ENCODE data around the gene SIRPA. TPM values are rescaled to one million over a fixed set of nuclear protein-coding genes. Genes with fewer than 3 reads are reported as not detected.

Gene SIRPA
- total RNA-seq, 1 experiment from 2014 or later = 12.8 TPM

GRCh38 chr20:1938464-1939269 lies 43.5 kb downstream of the SIRPA start:
- intact Hi-C loops (cut with micrococcal nuclease) = no loop called here
- no peak overlapping the region for H3K4me2 ChIP-seq (ENCODE audit: low read length)
- ChIA-PET POLR2A (ENCODE audit: unreplicated experiment) (no interaction called here), CTCF (interaction anchor here (0.5 kb wide), 1 partner anchor 284 kb away, joined by 3 read pairs; no protein-coding TSS in a partner anchor)
- H3F3A ChIP-seq (ENCODE audit: low read length, unreplicated experiment) = no peaks in the 10 kb centered on the region
- no peaks in the 10 kb centered on the region for H4K20me1 ChIP-seq (ENCODE audit: low read length)
- H3K36me3 ChIP-seq (ENCODE audit: low read depth, low read length) = no peaks in the 10 kb centered on the region
- no peaks in the 10 kb centered on the region for H3K9me2 ChIP-seq (replicated peaks; ENCODE audit: low read length)
- no peak for TF ChIP-seq EZH2phosphoT487 (IDR thresholded peaks at IDR 0.05; ENCODE audit: borderline replicate concordance, low read length)
- no peak for TF ChIP-seq EZH2 (IDR thresholded peaks at IDR 0.05; ENCODE audit: low read length, unreplicated experiment)
- TF ChIP-seq, protein P1, sequence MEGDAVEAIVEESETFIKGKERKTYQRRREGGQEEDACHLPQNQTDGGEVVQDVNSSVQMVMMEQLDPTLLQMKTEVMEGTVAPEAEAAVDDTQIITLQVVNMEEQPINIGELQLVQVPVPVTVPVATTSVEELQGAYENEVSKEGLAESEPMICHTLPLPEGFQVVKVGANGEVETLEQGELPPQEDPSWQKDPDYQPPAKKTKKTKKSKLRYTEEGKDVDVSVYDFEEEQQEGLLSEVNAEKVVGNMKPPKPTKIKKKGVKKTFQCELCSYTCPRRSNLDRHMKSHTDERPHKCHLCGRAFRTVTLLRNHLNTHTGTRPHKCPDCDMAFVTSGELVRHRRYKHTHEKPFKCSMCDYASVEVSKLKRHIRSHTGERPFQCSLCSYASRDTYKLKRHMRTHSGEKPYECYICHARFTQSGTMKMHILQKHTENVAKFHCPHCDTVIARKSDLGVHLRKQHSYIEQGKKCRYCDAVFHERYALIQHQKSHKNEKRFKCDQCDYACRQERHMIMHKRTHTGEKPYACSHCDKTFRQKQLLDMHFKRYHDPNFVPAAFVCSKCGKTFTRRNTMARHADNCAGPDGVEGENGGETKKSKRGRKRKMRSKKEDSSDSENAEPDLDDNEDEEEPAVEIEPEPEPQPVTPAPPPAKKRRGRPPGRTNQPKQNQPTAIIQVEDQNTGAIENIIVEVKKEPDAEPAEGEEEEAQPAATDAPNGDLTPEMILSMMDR (conservative IDR thresholded peaks at IDR 0.05; ENCODE audit: low read depth, low read length) = no peak
- DNase-seq (no peak), ATAC-seq (no peak)
- H3K9me3 ChIP-seq (ENCODE audit: low read length) = no peaks in the 10 kb centered on the region
- no TSS peak for BruUV-seq (replicated peaks)
- H3K9ac ChIP-seq (ENCODE audit: low read length) = no peak overlapping the region
- H3K4me1 ChIP-seq (ENCODE audit: insufficient read depth, low read length) = no peaks in the 10 kb centered on the region
- no peak overlapping the region for H3K4me3 ChIP-seq (ENCODE audit: low read length)
- H2AFZ ChIP-seq (ENCODE audit: low read length) = no peak overlapping the region
- no peak overlapping the region for H3K27ac ChIP-seq (ENCODE audit: low read length)
- no peaks in the 10 kb centered on the region for H3K27me3 ChIP-seq (ENCODE audit: low read length)
- H3K79me2 ChIP-seq (ENCODE audit: low read length) = no peaks in the 10 kb centered on the region

DNA sequence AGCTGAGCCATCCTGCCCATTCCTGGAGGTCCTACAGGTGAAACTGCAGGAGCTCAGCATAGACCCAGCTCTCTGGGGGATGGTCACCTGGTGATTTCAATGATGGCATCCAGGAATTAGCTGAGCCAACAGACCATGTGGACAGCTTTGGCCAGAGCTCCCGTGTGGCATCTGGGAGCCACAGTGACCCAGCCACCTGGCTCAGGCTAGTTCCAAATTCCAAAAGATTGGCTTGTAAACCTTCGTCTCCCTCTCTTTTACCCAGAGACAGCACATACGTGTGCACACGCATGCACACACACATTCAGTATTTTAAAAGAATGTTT lies 44.0 kb downstream of the SIRPA start:
- no peak overlapping the region for H2AFZ ChIP-seq (ENCODE audit: low read length)
- CTCF ChIA-PET = interaction anchor here (0.5 kb wide), 1 partner anchor 284 kb away, joined by 3 read pairs; no protein-coding TSS in a partner anchor
- H3K4me3 ChIP-seq (ENCODE audit: low read length) = no peak overlapping the region
- H4K20me1 ChIP-seq (ENCODE audit: low read length) = no peaks in the 10 kb centered on the region
- POLR2A ChIA-PET (ENCODE audit: unreplicated experiment) = no interaction called here
- H3K27me3 ChIP-seq (ENCODE audit: low read length) = 0 out of 2 replicates have a peak, but pooled peaks cover 3% of the 10 kb centered on the region
- H3K9ac ChIP-seq (ENCODE audit: low read length) = no peak overlapping the region
- no peaks in the 10 kb centered on the region for H3K36me3 ChIP-seq (ENCODE audit: low read depth, low read length)
- H3K4me1 ChIP-seq (ENCODE audit: insufficient read depth, low read length) = no peaks in the 10 kb centered on the region
- no peaks in the 10 kb centered on the region for H3F3A ChIP-seq (ENCODE audit: low read length, unreplicated experiment)
- TF ChIP-seq, protein P1 (conservative IDR thresholded peaks at IDR 0.05; ENCODE audit: low read depth, low read length) = no peak
- no peak for TF ChIP-seq EZH2 (IDR thresholded peaks at IDR 0.05; ENCODE audit: low read length, unreplicated experiment)
- TF ChIP-seq EZH2phosphoT487 (IDR thresholded peaks at IDR 0.05; ENCODE audit: borderline replicate concordance, low read length) = no peak
- H3K4me2 ChIP-seq (ENCODE audit: low read length) = no peak overlapping the region
- DNase-seq (no peak), ATAC-seq (no peak)
- H3K79me2 ChIP-seq (ENCODE audit: low read length) = no peaks in the 10 kb centered on the region
- no peaks in the 10 kb centered on the region for H3K9me2 ChIP-seq (replicated peaks; ENCODE audit: low read length)
- H3K27ac ChIP-seq (ENCODE audit: low read length) = no peak overlapping the region
- BruUV-seq (replicated peaks) = no TSS peak
- no peaks in the 10 kb centered on the region for H3K9me3 ChIP-seq (ENCODE audit: low read length)
- intact Hi-C loops (cut with micrococcal nuclease) = no loop called here

GRCh38 chr20:1940581-1940980 lies 45.4 kb downstream of the SIRPA start:
- TF ChIP-seq, protein P1 (conservative IDR thresholded peaks at IDR 0.05; ENCODE audit: low read depth, low read length) = no peak
- no peak for TF ChIP-seq EZH2 (IDR thresholded peaks at IDR 0.05; ENCODE audit: low read length, unreplicated experiment)
- no peak for TF ChIP-seq EZH2phosphoT487 (IDR thresholded peaks at IDR 0.05; ENCODE audit: borderline replicate concordance, low read length)
- Histone ChIP-seq H3K4me3 (ENCODE audit: low read length) (no peak overlapping the region), H4K20me1 (ENCODE audit: low read length) (no peaks in the 10 kb centered on the region), H3K27ac (ENCODE audit: low read length) (no peak overlapping the region), H3F3A (ENCODE audit: low read length, unreplicated experiment) (no peaks in the 10 kb centered on the region), H2AFZ (ENCODE audit: low read length) (no peak overlapping the region), H3K36me3 (ENCODE audit: low read depth, low read length) (no peaks in the 10 kb centered on the region), H3K9me3 (ENCODE audit: low read length) (no peaks in the 10 kb centered on the region), H3K4me2 (ENCODE audit: low read length) (no peak overlapping the region), H3K9me2 (replicated peaks; ENCODE audit: low read length) (no peaks in the 10 kb centered on the region), H3K9ac (ENCODE audit: low read length) (no peak overlapping the region), H3K4me1 (ENCODE audit: insufficient read depth, low read length) (no peaks in the 10 kb centered on the region), H3K27me3 (ENCODE audit: low read length) (peaks cover 14% of the 10 kb centered on the region), H3K79me2 (ENCODE audit: low read length) (no peaks in the 10 kb centered on the region)
- ATAC-seq (no peak), DNase-seq (no peak)
- BruUV-seq (replicated peaks) = no TSS peak
- intact Hi-C loops (cut with micrococcal nuclease) = loop anchor here (10.0 kb wide), 1 partner anchor 136 kb away; no protein-coding TSS in a partner anchor
- ChIA-PET CTCF (no interaction called here), POLR2A (ENCODE audit: unreplicated experiment) (no interaction called here)

Data from PC-3 (cell line).